GM19193 (cell line): Measurements from ENCODE around the gene TOX3.

ENCODE experiments used
- POLR2A ChIP-seq: IDR thresholded peaks from 4 replicates; pipeline ENCODE4 v1.6.1; 2011; ENCODE audit not compliant: insufficient read depth, insufficient read length; ENCODE audit errors: extremely low read depth

The TOX3 gene

GRCh38 chr16:52549011-52549692 is 2.2 kb upstream of the TOX3 start:
- no peak for TF ChIP-seq POLR2A

- no peak for TF ChIP-seq POLR2A
Measured at GRCh38 chr16:52548261-52549010, 1.5 kb upstream of the TOX3 start.

GRCh38 chr16:52547834-52548215 is 882 bp upstream of the TOX3 start:
- no peak for TF ChIP-seq POLR2A

DNA sequence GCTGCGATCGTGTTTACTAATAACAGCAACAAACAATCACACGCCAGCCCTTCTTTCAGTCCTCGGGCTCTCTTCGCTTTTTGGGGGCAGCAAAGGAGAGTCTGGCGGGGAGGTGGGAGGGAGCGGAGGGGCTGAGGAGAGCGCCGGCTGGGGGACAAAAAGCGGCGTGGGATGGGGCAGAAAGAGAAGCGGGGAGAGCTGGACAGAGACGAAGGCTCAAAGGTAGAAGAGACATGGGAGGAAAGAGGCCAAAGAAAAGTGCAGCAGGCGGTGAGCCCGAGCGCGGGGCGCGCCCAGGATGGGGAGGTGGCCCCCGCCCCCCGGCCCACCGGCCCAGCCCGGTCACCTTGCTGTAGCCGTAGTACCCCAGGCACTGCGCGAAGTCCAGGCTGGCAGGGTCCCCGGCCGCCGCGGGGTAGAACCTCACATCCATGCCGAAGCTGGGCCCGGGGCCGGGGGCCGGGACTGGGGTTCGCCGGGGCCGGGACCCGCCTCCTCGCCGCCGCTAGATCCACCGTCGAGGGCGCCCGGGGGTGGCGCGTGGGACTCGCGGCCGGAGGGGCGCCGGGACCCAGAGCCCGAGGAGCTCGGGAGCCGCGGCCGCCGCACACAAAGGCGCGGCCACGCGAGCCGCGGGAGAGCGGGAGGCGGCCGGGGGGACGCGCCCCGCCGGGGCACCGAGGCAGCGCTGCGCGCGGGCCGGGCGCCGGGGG is 496 bp downstream of the TOX3 start:
- no peak for TF ChIP-seq POLR2A

DNA sequence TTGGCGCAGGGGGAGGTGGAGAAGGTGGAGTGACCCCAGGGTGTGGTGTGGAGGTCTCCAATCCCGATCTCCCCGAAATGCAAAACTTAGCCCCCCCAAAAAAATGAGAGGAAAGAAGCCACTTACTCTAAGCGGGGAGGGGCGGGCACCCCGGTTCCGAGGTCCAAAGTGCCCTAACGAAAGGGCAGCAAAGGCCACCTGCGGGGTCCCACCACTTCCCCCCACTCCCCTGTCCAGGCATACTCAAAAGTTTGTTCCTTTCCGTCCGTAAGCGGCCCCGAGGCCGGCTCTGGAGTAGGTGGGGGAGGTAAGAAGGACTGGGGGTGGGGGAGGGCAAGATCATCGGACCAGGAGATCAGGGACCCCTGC is 1.1 kb downstream of the TOX3 start:
- TF ChIP-seq POLR2A = no peak

- TF ChIP-seq POLR2A = no peak
Measured at GRCh38 chr16:52545222-52545897, 1.6 kb downstream of the TOX3 start.

DNA sequence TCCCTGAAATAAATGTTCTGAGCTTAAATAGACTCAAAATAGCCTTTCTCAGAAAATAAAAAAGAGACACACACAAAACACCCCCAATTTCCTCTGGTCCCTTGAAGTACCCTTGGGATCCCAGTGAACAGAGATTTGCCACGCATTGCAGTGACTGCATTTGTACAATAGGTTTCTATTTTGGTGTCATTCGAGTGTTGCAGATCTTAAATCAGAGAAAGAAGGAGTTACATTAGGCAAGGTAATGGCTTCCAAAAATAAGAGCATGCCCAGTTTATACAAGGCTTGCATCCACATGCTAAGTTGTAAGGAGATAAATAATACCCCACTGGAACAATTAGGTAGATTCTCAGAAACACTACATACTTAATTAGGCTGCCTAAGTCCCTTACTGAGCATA is 2.2 kb downstream of the TOX3 start:
- TF ChIP-seq POLR2A = no peak

- TF ChIP-seq POLR2A = no peak
Measured at GRCh38 chr16:52543654-52544053, 3.3 kb downstream of the TOX3 start.

DNA sequence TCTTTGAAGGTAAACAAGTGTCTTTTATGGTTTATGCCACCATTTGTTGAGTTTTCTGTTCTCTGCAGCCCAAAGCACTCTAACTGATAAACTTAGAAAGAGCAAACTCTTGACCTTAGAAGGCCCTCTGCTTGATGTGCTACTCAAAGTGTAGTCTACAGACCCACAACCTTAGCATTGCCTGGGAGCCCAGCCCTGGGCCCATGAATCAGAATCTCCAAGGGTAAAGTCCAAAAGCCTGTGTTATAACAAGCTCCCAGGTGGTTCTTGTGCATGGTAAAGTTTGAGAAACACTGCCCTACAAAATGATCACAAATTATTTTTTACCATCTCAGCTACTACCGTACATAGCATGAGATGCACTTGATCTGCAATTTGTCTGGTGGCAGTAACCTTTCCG is 6.0 kb downstream of the TOX3 start:
- TF ChIP-seq POLR2A = no peak

DNA sequence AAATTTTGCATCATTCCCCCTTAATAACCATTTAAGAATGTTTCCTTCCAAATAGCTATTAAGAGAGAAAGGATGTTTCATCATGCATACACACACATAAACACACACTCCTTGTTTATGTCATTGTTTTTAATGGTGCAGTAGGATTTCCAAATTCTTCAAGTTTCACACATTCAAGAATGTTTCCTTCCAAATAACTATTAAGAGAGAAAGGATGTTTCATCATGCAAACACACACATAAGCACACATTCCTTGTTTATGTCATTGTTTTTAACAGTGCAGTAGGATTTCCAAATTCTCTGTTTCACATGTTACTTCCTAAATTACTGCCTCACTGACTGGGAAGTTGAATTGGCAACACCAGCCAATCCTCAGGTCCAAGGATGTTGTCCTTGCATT is 7.8 kb downstream of the TOX3 start:
- no peak for TF ChIP-seq POLR2A

DNA sequence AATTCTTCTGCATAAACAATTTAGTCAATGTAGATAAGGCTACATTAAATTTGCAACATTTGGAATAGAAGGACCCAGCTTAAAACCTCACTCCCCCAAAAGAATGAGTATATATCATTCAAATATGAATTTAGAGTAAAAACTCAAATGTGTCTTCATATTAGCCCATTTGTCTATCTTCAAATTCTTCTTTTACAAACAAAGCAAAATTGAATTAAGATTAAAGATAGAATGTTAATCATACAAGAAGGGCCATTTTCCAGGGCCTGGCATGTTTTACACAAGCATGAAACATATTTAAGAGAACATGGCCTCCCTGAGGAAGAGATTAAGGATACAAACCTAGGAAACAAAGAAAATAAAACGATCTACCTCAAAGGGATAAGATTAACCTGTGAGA is 8.4 kb downstream of the TOX3 start:
- no peak for TF ChIP-seq POLR2A

- no peak for TF ChIP-seq POLR2A
Measured at GRCh38 chr16:52537516-52537915, 9.4 kb downstream of the TOX3 start.

DNA sequence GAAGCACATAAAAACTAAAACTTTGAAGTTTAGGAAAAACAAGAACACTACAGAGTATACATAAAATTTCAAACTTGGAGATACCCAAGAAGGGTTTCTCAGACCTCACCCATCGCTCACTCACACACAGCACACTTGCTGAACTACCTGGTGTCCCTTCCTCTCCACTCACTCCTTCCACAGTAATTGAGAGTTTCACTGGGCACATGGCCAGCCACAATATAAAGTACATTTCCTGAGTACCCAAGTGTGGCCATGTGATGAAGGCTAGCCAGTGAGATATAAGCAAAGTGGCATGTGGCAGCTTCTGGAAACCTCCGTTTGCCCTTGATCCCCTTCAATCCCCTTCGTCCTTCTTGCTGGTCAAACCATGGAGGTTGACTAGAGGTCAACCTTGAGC is 11.9 kb downstream of the TOX3 start:
- no peak for TF ChIP-seq POLR2A

DNA sequence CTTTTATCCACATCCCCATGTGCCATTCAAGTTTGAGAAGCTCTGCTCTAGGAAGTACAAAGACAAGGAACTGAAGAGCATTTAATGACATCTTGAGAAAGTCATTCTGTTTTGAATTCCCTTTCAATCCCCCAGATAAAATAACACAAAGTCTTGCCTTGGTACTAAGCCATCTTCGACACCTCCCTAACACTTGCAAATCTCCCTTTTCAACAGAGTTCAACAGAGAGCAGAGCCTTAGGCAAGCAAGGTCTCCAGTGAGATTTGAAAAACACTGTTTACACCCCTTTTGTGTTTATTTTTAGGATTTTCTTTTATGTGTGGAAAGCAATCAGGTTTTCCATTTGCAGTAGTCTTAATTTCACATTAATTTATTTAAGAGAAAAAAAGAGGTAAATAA is 13.6 kb downstream of the TOX3 start:
- no peak for TF ChIP-seq POLR2A

DNA sequence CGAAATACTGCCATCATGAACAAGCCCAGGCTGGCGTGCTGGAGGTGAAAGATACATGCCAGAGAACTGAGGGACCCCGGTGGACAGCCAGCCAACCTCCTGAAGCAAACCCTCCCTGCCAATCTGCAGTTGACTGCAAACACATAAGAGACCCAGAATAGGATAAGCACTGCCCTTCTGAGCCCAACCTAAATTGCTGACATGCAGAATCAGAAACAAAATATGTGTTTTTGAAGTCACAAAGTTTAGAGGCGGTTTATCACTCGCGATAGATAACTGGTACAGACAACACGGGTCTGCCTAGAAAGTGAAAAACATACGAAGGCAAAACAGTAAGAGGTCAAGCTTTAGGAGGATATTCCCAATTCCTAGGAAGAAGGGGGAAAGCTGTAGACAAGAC is 14.6 kb downstream of the TOX3 start:
- TF ChIP-seq POLR2A = no peak
